ENCODE results near the gene ATP6V0C.
"Not testable (repeated sequence)": the region's sequence is repeated elsewhere in the genome, so short reads cannot be mapped to it uniquely, and the experiment has no call there.

The ATP6V0C gene

DNA sequence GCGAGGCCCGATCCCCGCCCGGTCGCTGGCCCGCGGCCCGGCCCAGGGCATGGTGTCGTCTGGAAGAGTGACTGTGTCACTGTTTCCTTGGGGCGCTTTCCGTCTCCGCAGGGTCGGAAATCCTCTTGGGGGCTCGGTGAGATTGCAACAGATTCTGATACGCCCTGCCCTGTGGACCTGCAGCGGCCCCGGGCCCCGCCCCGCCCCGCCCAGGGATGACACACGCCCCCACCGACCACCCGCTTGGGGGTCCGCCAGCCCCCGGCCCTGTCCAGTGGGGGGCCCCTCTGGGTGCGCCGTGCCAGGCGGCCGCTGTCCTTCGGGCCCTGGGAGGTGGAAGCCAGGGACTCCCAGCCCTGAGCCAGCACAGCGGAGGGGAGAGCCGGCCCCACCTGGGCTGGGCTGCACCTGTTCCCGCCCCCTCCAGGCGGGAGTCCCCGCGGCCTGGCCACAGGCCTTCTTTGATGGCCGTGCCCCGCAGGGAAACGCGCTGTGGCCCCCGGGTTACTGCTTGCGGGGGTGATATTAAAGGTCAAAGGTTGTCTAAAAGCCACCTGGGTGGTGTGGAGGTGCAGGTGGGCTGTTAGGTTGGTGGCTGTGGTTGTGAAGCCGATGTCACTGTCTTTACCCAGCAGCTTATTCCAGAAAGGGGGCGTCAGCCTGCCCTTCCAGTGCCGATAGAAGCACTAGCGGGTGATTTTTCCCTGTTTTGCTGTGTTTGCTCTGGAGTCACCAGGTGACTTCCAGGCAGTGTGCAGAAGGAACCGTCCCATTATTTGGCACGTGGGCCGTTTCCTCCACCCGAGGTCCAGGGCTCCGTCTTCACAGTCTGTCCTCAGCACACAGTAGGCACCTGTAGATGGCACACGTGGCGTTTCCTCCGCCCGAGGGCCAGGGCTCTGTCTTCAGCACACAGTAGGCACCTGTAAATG lies 38.1 kb upstream of the ATP6V0C start:
- no peak for DNase-seq

DNA sequence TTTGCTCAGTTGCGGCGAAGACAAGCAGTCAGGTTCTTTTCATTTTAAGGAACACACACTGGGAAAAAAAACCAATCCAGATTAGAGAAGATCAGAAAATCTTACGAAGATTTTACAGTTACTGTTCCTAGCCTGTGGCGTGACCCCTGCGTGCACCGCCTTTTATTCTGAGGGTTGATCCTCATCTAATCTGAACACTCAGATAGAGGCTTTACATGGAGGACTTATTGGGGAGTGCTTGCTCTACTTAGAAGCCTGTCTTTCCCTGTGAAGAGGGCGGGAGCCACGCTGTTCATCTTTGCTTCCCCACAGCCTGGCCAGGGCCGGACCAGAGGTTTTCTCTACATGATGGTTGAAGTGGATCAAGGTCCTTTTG lies 37.4 kb upstream of the ATP6V0C start:
- DNase-seq, result no peak

DNA sequence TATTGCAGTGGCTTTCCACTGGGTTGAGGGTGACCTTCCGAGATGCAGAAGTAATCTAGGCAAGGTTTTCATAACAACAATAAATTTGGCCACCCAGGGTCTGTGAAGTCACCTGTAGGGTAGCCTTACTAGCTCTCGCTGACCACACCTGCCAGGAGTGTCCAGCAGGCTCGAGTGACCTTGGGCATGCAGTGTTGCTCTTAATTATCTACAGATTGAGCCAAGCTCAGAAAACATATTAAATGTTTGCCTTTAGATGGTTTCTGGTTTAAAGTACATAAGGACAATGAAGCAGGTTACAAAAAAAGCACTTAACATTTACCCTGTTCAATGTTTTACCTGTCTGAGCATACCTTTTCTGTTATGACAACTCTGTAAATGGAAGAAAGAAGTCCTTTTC lies 37.0 kb upstream of the ATP6V0C start:
- no peak for DNase-seq

DNA sequence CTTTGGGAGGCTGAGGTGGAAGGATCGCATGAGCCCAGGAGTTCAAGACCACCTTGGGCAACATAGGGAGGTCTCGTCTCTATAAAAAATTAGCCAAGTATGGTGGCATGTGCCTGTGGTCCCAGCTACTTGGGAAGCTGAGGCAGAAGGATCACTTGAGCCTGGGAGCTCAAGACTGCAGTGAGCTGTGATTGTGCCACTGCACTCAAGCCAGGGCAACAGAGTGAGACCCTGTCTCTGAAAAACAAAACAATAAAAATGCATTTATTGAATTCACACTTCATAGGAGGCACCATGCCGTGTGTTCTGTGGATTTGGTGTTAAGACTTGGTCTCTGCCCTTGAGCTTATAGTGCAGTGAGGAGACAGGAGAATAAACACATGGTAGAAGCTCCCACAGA lies 36.4 kb upstream of the ATP6V0C start:
- no peak for DNase-seq

DNA sequence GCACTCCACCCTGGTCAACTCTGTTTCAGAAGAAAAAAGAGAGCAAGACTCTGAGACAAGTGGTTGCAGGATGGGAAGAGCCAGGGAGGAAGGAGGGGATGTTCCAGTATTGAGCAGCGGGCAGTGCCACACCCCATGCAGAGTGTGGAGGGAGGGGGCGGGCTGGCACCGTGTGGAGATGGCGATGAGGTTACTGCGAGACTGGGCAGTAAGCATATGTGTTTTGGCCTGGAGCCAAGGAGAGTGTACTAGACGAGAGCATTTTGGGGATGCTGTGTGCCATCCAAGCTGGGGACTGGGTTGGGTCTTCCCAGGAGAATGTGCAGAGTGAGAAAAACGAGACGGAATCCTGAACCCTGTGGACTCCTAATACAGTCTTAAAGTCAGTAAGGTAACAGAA lies 35.5 kb upstream of the ATP6V0C start:
- no peak for DNase-seq

DNA sequence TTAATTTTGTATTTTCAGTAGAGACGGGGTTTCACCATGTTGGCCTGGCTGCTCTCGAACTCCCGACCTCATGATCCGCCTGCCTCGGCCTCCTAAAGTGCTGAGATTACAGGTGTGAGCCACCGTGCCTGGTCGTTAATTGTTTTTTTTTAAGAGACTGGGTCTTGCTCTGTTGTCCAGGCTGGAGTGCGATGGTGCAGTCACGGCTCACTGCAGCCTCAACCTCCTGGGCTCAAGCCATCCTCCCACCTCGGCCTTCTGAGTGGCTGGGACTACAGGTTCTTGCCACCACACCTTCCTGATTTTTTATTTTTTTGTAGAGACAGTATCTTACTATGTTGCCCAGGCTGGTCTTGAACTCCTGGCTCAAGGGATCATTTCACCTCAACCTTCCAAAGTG lies 33.8 kb upstream of the ATP6V0C start:
- not testable (repeated sequence) for DNase-seq

DNA sequence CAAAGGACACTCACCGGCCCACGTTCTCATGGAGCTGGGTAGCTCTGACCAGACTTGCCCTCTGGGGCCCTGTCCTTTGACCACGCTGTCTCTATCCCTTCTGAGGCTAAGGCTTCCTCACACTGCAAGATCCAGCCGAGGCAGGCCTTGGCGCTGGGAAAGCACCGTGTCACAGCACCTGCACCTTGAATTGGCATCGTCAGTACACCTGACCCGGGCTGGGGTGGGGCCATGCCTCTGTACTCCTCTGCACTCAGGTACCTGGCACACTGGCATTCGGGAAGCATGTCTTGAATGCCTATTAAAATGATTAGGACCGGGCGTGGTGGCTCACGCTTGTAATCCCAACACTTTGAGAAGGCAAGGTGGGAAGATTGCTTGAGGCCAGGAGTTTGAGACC lies 32.8 kb upstream of the ATP6V0C start:
- DNase-seq, result no peak

DNA sequence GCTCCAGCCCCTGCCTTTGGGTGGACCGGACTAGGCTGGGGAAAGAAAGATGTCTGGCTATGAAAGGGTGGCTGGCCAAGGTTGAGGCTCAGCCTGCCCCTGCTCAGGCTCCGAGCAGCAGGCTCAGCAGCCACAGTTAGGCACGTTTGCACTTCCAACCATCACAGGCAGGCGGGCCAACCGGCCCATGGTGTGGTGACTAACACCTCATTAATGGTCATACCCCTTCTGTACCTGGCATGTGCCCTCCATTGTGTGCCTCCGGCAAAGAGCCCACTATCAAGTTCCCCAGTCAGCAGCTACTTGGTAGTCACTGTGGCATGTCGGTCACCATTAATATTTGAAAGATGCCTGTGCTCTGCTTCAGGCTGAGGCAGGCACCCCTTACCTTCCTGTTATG lies 32.1 kb upstream of the ATP6V0C start:
- no peak for DNase-seq

DNA sequence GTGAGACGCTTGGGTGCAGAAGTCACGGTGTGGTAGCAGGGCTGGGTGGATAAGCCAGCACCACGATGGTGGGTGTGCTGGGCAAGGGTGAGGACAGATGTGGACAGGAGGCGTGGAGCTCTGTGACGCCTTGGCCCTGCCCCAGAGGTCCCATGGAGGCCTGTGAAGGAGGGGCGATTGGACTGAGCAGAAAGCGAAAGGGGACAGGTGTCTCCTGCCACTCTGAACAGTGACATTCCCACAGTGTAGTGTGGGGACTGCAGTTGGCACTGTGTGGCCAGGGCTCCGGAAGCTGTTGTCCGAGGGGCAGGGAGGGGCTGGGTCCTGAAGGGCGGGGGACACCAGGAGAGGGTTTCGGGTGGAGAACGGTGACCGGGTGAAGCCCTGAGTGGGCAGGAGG lies 31.5 kb upstream of the ATP6V0C start:
- DNase-seq, result no peak

DNA sequence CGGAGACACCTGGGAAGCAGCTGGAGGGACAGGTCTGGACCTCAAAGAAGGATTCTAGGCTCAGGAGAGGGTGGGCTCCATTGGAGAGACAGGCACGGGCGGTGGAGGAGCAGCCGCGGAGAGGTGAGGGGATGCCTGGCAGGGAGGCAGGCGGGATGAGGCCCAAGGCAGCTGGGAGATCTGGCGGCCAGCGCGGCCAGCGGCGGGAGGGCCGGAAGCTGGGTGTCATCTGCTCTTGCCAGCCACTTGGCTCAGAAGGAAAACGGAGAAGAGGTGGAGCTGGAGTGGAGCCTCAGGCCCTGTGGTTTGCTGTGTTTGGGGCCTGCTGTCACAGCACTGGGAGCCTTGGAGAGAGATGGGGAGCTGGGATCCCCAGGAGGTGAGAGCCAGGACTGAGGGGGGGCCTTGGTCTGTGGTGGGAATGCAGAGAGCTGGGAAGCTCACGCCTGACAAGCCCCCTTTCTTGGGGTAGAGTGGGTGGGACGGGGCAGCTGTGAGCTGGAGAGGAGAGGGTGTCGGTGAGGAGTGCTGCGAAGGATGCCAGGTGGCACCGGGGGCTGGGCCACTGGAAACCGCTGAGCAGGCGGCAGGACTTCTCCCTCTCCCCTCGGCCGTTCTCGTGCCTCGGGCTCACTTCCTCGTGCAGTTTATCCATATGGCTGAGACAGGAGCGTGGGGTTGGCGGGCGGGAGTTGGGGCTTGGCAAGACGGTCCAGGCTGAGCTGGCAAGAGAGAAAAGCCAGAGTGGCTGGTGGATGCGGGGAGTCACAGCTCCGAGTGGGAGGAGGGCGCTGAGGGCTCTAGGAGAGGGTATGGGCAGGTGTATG lies 30.8 kb upstream of the ATP6V0C start:
- peak; percentile 48 for DNase-seq

DNA sequence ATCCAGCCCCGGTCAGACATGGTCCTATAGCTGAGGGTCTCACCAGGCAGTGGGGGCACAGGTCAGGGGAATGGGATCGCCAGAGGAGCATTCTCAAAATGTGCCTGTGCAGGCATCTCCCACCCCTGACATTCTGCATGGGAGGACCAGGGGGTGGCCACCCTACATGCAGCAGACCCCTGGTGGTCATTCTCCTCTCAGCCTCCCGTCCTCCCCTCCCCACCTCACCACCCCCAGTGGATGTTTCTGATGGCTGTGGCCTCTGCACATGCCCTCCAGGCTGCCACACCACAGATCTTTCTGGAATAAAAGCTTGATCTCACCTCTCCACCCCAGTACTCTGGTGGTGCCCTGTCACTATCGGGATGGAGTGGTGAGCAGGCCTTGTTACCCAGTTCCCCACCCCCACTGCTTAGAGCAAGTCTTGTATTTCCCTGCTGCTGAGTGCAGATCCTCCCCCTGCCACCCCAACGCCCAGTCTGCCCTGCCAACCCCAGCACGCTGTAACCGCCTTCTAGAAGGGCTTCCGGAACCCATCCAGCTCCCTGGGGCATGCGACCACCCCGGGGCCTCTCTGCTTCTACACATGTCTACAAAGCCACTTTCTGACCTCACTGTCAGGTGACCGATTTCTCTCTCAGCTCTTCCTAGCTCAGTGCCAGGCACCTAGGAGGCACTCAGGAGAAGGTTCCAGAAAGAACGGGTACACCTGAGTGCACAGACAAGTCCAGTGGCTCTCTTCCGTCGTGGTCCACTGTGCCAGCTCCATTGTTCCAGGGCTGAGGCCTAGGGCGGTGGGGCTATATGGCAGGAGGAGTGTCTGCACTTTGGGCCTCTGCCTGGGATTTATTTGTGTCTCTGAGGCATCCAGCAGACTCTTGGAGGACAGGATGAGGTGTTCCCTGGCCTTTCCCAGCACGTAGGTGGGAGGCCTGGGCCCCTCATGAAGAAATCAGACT lies 29.5 kb upstream of the ATP6V0C start:
- no peak for DNase-seq

DNA sequence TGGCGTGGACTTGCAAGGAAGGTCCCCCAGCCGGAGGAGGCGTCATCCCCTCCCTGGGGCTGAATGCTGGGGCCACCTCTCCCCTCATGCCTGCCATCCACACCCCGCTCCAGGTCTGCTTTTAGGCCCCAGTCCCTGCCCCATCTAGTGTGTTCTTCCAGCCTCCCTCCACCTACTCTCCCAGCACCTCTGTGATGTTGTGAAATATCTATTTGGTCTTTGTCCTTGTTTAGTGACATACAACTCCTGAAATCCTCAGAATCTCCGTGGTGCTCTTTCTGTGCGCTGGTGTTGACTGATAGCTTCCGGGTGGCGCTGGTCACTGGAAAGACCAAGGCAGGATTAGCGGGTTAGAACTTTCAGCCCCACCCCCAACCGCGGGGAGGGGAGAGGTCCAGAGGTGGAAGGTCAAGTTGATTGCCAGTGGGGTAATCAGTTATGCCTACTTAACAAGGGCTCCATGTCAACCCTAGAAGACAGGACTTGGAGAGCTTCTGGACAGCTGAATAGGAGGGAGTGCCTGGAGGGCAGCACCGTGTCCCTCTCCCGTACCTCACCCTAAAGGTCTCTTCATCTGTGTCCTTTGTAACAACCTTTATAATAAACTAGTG lies 28.7 kb upstream of the ATP6V0C start:
- DNase-seq, result no peak

DNA sequence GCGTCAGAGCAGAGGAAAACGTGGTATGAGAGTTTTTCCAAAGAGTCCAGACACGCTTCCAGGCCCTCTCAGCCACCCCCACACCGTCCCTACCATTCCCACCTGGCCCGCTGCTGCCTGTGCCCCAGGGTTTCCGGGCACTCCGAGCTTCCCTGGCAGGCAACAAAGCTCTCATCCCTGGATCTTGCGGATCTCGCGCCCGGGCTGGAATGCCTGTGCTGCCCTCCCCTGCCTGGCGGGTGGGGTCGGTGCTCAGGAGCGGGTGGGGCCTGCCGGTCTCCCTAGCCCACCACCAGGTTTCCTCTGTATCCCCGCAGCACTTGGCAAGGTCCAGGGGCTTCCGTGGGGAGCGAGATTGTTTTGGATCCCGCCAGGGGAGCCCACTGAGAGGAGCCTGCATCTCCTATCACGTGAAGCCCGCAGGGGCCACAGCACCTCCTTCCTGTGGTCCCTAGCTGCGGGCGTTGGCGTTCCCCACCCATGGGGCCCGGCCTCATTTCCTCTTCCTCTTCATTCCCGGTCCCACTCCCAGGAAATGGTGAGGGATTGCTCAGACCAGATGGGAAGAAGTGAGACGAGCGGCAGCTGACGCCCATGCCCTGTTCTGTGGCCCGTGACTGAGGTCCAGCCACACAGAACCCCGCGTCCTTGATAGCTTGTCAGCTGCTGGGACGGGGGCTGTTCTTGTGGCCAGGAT lies 27.8 kb upstream of the ATP6V0C start:
- DNase-seq, result no peak

DNA sequence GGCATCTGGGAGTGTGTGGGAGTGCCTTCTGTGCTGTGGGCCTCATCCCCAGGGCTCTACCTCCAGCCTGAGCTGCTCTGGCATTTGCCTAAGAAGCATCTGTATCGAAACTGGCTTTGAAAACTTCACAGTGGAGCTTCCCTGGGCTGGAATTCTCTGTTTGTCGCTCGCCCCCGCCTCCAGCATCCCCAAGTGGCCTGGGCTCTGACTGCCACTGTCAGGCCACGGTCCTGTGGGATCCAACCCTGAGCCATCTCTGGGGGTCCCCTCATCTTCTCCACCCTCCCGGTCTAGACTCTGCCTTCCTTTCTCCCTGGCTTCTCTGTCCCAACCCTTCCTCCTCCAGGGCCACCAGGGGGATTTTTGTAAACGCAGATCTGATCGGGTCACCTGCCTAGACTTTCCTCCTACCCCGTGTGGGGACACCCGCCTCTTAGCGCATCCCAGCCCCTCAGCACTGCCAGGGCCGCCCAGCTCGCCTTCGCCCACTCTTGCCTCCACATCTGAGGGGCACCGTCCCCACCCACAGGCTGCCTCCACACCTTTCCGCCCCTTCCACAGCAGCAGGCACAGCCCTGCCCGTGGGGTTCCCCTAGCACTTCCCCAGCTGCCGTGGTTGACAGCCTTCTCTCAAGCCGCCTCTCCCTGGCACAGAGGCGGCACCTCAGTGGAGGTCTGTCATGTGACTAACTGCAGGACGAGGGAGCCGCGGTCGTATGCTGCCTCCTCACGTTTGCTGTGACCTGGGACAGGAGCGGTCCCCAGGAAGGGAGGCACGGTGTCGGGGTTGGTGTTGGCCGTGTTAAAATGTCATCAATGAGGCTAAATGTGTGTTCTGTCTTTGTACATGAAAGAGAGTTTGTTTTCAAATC lies 26.9 kb upstream of the ATP6V0C start:
- peak; percentile 73 for DNase-seq

DNA sequence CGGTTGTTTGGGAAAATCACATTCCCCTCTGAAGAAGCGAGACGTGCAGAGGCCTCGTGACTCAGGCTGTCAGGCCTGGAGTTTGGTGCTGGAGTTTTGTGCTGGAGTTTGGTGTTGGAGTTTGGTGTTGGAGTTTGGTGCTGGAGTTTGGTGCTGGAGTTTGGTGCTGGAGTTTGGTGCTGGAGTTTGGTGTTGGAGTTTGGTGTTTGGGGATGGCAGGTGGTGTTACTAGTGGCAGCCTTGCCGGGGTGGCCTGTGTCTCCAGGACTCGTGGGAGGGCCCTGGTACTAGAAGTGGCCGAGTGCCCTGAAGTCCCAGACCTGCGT lies 26.3 kb upstream of the ATP6V0C start:
- DNase-seq, result no peak

DNA sequence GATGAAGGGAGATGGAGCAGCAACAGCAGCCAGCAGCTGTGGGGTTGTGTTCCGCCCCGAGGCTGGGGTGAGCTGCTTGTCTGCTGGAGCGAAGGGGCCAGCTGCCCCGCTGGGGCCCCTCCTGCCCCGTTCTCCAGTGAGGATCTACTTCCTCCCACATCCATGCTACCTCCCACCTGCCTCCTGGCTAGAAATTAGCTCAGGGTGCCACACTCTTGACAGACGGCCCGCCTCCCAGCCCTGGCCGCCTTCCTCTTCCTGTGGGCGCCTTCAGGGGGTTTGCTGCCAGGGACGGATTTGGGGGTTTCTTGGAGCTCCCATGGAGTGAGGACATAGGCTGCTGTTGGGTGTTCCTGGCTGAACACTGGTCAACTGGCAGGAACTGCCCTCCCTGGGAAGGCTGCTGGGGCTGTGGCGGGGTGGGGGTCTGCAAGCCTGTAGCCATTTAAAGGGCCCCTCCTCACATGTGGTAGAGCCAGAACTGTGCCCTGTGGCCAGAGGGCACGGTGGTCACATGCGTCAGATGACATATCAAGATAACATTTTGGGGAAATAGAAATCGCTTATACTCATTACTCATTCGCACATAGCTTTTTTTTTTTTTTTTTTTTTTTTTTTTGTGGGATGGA lies 25.7 kb upstream of the ATP6V0C start:
- DNase-seq, result peak; percentile 76

DNA sequence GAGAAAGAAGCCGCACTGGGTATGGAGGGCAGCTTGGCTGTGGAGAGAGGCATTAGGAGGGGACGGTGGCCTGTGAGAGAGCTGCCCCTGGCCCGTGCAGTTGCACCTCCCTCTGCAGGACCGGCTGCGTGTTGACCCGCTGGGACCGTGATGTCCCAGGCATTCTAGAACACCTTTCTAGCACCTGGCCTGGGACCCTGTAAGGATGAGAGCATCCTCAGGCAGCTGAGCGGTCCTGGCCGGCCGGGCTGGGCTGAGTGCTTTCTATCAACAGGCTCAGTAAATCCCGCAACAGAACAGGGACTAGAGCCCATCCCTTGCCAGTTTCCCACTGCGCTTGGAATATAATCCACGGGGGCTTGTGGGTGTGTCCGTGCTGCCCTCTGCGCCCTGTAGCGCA lies 24.2 kb upstream of the ATP6V0C start:
- DNase-seq, result no peak

DNA sequence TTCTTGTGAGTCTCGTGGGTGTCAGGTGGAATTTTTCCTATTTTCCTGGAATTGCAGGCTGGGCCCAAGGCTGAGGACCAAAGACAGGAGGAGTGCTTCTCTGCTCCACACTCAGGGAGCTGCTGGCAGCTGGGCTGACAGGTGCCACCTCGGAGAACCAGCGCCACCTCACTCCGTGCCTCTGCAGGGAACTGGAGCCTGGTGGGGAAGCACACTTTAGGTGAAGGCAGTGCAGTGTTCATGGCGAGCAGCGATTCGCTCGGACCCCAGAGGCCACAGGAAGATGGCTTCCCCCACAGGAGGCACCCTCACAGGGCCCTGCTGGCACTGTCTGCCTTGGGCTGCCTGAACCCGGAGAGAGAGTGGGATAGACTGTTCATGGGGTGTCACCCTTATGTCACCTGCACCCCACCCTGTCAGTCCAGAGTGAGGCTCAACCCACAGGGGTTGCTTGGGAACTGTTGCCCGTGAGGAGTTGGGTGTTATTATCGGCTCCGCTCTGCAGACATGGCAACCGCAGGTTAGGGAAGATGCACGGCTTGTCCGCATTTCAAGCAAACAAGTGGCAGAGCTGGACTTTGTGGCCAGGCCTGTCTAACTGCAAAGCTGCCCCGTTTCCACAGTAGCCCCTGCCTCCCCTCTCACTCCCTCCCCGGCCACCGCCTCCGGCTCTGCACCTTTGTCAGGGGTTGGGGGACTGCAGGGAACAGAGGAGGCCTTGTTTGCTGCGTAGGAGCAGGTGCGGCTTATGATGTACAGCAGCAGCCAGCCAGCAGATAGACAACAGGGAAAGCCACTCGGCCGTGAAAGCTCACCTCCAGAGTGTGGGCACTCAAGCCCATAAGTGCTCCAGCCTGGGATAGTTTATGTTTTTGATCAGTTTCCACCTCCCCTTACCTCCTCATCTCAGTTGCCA lies 23.3 kb upstream of the ATP6V0C start:
- no peak for DNase-seq

DNA sequence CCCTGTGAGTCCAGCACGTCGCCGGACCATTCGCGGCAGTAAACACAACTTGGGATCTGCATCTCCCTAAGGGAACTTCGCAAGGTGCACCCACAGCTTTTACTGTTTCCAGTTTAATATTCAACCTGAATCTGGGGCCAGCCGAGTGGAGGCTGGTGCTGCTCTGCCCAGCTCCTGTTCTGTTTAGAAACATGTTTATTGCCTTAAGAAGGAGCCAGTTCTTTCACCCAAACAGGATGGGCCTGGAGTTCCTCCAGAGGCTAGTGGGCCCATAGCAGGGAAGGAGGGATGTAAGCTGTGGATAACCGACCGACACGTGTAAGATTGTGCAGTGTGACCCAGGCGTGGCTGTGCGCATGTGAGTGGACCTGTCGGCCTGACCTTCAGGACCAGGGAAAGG lies 21.5 kb upstream of the ATP6V0C start:
- no peak for DNase-seq
